Renal pelvis (tissue), 4 donors: ENCODE measurements around the gene PRRT1. TPM values are rescaled to one million over a fixed set of nuclear protein-coding genes. Genes with fewer than 3 reads are reported as not detected.

Source experiments
- DNase-seq: peaks from one replicate; pipeline ENCODE4 v3.0.0-alpha.2; 2013
- polyA plus RNA-seq, 3 donors: library from polyadenylated mRNA; unstranded; fragments of 120-200 nt; gene quantifications; one replicate each; pipeline ENCODE4 v1.2.1, GENCODE V29; 2013; ENCODE audit not compliant: insufficient read length in 3 of 3

The PRRT1 gene
- polyA plus RNA-seq, 3 donors = 2.2 to 3.9 (median 2.8) TPM

DNA sequence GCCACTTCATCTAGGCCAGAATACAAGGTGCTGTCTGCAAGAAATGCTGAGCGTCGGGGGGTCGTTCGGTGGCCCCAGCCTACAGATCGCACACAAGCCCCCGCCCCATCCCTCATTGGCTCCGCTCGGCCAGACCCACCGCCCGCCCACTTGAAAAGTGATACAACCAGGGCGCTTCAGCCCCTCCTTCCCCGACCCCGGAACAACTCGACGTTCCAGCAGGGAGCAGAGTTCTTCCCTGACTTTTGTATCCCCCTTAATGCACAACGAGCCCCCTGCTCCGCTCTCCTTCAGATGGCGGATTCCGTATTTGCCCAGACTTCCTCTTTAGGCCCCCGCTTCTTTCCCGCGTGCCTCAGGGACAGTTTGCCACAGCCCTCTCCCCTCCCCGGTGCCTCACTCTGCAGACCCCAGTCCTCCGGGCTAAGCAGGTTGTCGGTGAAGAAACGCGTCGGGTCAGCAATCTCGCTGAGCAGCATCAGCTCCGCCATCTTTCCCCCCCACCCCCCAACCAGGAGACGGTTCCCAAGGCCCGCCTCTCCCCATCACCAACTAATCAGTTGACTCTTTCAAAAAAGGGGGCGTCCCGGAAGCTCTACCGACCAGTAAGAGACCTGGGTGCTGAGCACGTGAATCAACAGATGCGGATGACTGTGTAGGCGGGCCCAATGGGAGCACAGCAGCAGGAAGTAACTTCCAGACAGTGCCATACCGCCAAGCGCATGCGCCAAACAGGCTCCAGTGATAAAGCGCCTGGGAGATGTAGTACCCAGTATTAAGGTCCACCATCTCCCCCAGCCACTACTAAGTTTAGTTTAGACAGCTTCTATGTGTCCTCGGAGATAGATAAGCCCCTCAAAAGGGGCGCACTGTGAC, 23.8 kb downstream of the PRRT1 start, which contains the start of gene ATF6B:
ATF6B (minus strand) TSS at position 530 of the 876 bp plus-strand sequence; CDS start at position 491, 39 bp downstream.
- DNase-seq = peak; percentile 100

DNA sequence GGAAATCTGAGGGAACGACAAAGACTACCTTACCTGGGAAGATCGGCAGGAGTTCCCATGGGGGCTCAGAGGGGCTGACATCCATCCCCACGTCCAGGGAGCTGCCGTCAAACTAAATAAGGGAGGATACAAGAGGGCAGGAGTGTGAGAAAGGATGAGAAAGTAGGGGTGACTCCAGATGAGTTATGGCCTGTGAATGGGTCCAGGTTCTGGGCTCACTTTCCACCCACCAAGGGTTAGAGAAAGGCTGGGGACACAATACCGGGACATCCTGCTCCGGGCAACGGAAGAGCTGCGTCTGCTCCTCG, 24.4 kb downstream of the PRRT1 start:
- DNase-seq = no peak

DNA sequence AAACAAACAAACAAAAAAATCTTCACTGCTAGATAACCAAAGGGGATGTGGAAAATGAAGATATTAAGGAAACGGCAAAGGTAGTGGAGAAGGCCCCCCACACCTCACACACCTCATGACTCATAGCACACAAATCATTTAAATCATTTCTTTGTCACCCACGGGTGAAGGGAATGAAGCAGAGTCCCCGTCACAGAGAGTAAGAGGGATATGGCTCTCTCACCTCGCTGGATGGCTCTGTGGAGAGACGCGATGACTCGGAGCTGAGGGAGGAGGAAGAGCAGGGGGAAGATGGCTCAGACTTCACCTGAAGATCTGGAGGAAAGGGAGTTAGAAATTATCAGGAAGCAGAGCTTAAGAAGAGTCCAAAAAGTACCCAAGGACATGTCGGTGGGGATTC, 24.9 kb downstream of the PRRT1 start:
- DNase-seq = no peak

DNA sequence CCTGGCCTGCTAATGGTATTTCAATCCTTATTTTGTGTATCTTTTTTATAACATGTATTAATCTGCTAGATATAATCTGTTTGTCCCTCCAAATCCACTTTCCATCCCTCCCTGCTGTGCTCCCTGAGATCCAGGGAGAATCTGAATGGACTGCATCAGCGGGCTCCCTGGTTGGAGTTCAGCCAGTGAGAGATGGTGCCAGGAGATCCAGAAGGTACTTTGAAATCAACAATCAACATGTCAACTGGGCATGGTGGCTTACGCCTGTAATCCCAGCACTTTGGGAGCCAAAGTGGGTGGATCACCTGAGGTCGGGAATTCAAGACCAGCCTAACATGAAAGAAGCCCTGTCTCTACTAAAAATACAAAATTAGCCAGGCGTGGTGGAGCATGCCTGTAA, 28.1 kb downstream of the PRRT1 start:
- no peak for DNase-seq

DNA sequence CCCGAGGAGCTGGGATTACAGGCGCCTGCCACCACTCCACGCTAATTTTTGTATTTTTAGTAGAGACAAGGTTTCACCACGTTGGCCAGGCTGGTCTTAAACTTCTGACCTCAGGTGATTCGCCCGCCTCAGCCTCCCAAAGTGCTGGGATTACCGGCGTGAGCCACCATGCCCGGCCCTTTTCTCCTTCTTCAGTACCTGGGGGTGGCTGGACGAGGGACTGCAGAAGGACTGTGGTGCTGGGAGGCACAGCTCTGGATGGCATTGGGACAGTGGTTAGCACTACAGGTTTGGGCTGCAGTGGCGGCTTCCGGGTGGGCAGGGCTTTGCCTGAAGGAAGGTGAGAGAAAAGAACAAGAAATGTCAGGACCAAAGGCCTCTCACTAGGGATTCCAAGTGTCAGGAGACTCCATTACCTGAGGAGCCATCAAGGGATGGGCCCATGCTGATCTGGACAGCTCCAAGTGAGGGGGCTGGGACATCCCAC, 31.1 kb downstream of the PRRT1 start:
- no peak for DNase-seq

DNA sequence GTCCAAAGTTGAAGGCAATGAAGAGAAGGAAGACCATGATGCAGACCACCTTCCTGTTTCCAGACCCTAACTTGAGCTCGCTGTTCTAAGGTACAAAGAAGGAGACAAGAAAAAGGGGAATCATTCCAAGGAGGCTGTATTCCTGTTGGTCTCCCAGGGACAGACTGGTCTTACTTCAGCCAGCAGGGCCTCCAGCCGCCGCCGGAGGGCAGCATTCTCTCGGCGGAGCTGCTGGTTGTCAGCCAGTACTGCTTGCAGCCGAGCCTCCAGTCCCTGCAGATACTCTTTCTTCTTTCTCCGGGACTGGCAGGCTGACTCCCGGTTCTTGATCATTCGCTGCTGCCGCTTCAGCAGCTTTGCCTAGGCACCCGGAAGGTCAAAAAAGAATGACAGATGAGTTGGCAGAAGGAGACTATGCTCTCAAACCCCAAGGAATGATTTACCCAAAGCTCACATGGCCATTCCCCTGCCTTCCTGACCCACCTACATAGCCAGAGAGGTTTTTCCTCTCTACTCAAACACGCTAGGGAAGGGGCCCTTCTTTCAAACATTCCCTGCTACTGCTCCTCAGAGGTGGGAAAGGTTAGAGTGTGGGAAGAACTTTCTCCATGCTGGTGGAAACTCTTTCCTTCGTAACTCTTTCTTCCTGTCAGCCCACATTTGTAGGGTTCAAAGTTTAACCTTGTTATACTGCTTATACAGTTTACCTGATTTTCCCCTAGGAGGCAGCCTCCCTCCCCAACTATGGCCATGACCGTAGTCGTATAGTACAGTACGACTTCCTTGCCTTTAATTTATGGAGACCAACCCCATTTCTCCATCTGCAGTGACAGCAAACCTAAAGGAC, 32.7 kb downstream of the PRRT1 start:
- DNase-seq = peak; percentile 78

DNA sequence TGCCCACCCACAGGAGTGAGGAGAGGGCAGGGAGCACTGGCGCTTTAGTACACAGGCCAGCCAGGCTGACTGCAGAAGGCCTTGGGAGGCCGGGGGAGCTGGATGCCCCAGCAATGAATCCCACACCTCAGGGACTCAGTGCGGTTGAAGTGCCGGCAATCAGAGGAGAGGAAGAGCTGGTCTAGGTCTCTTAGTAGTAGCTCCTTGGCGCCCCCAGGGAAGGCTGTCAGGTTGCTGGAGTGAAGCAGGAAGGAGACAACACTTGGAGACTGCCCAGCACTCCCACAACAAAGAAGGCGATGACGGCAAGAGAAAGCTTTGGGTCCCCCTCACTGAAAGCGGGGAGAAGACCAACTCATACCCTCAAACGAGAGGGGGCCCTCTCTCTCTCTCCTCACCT, 34.3 kb downstream of the PRRT1 start:
- no peak for DNase-seq

DNA sequence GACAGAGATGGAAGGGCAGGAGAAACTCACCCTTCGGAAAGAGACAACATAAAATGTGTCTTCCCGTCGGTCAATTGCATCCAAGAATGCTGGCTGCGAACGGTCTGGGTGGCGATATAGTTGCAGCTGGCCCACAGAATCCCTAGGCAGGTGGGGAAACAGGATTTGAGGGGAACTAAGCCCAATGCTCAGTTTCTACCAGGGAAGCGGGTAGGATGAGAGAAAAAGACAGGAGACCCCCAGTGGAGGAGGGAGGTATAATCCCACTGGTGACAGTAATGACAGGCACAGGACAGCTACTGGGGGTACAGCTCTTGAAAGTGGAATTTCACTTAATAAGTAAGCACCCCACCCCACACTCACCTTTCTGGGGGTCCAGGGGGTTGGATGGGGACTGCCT, 35.1 kb downstream of the PRRT1 start:
- no peak for DNase-seq

DNA sequence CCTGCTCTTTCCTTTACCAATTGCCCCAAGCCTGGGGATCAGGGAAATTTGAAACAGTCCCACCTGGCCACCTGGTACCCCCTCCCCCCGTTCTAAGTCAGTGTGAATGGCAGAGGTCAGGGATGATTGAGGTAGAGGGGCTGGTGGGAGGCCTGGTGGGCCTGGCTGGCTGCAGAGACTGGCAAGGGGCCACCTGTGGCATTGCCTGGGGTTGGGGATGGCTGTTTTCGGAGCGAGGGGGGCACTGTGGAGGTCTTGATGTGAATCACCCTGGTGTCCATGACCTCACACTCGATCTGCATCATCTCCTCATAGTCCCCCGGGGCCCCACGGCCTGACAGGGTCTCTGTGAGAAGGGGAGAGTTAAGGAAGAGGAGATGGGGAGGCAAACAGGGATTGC, 36.1 kb downstream of the PRRT1 start:
- DNase-seq = no peak

DNA sequence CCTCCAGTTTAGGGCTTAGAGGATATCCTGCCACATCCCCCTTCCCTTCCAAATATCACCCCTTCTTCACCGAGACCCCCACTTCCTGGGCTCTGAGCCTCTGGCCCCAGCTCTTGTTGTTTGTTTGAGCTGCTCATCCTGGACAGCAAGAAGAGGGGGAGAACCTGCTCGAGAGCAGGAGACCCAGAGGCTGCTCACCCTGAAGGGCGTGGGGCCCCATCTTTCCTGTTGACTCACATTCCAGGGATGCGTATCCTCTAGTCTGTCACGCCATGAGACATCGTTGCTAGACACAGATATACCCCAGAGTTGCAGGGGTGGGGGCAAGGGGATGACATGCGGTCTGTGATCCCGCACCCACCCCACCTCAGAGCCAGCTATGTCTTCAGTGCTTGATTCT, 36.9 kb downstream of the PRRT1 start:
- no peak for DNase-seq

DNA sequence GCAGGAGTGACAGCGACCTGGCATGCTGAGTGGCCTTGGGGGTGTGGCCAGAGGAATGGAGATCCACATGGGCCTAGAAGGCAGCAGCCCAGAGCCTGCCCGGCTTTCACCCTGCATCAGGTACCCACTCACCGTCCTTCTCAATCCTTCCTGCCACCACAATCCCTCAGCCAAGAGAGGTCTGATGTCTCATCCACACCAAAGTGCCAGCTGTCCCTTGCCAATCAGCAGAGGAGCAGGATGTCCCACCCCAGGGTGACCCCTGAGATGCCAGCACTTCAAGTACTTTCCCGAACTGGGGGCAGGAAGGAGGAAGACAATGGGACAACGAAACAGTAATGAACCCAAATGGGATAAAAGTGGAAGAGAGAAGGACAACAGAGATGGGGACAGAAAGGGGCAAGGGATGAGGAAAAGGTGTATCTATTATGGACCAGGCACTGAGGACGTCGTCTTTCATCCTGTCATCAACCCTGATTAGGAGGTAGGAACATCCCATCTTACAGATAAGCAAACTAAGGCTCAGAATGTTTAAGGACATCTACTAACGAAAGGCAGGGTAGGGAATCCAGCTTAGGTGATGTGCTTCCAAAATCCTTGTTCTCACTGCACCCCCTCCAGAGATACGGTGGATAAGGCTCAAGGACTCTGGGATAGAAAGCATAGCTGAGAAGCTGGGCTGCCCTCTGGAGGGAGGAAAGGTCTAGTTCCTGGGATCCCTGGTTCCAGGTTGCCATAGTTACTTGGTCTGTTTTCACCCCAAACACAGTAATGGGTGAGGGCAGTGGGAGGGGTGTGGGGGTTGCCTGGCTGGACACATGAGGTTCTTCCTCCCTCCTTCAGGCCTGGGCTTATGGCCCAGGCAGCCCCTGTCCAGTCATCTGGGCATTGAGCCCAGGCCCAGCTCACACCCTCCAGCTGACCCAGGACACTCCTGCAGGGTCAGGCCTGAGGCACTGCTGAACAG, 38.1 kb downstream of the PRRT1 start:
- DNase-seq = peak; percentile 59

DNA sequence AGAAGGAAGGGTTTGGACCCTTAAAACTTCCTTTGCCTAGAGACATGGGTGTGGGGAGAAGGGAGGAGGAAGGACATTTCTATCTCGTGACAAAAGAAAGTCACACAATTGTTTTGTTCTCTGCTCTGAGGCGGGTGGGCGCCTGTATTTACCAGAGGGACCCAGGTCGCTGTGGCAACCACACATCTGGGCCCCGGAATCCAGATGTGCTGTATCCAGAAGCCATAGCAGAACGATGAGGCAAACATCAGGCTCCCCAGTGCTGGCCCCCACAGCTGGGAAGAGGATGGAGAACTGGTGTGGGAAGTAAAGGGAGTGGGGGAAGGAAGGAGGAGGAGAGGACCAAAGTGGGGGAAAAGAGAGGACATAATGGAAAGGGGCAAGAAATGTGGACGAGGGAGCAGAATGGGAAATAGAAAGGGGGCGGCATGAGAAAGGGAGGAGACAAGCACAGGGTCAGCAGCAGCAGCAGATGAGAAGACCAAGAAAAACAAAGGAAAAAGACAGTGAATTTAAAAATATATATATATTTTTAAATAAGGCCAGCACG, 39.2 kb downstream of the PRRT1 start:
- DNase-seq = no peak

DNA sequence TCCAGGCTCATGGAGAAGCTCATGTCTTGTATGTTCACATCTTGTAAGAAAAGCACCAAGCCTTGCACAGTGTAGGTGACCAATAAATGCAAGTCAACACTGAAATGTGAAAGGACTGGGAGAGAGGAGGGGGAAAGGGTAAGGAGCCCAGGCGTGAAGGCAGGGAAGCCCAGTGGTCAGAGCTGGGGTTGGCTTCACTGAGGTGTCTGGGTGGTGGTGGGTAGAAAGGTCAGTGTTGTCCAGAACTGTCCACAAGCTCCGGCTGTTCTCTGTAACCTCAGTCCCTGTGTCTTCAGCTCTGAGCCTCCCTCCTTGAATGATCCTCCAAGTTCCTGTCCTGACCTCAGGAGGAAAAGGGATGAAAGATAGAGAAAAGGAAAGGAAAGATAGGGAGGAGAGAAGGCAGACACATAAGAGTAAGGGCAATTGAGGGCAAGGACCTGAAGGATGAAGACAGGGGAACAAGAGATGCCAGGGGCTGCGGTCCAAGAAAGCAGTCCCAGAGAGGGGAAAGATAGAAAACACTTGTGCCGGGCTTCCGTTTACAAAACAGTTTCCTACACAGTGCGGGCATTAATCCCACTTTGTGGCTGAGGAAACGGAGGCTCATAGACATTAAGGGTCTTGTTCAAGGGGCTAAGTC, 40.2 kb downstream of the PRRT1 start:
- DNase-seq = no peak

DNA sequence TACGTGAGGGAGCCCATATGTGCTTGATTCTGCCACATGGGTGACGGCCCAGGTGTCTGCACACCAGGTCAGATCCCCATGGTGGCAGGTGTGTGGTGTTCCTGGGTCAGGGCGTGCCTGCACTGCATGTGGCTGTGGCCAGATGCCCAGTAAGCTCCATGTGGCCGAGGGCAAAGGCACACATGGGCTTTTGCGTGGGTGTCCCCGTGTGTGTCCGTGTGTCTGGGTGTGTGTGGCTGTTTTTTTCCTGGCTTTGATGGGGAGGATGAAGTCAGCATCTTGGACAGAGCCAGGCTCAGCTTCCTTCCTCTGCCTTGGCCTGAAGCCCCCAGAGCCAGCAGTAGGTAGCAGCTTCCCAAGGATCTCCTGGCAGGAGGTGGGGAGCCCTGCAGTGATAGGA, 41.1 kb downstream of the PRRT1 start:
- DNase-seq = no peak

DNA sequence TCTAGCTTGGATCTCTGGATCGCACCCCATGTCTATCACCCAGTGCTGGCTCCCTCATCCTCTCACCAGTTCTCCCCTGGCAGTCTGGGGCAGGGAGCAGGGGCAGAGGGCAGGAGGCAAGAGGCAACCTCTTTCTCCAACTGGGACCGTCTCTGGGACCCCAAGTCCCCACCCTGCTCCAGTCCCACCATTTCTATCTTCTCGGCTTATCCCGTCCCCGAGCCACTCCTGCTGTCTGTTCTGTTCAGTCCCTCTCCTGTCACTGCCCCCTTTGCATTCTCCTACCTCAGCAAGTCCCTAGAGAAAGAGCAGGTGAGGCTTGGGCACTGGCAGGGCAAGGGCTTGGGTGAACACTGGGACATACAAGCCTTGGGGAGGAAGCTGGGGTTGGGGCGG, 42.0 kb downstream of the PRRT1 start:
- DNase-seq = no peak

DNA sequence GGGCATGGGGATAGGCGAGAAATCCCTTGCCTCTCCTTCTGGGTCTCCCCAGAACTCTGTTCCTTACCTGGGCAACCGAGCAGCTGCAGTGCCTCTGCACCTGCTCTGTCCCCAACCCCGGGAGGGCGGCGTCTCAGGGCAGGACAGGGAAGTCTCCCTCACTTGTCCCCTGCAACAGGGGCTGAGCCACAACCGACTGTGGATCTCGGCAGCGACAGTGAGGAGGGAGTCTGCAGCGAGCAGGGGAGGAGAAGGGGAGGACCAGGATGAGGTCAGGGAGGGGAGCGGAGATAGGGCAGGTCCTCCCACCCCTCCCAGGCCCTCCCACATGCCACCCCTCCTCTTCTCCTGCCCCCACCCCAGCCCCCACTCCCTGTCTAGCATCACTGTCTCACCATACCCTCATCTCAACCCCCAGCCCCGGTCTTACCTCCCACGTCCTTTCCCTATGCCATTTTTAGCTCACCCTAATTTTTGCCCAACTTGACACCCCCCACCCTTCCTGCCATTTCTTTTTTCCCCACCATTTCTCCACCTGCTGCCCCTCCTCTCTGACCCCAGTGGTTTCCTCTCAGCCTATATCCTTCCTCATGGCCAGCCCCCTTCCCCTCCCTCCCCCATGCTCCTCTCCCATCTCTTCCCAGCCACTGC, 42.5 kb downstream of the PRRT1 start, which contains the start of gene TNXB:
TNXB (minus strand) TSS at position 225 of the 651 bp plus-strand sequence. CDS start 11,140 bp downstream, outside the sequence.
- DNase-seq = no peak

DNA sequence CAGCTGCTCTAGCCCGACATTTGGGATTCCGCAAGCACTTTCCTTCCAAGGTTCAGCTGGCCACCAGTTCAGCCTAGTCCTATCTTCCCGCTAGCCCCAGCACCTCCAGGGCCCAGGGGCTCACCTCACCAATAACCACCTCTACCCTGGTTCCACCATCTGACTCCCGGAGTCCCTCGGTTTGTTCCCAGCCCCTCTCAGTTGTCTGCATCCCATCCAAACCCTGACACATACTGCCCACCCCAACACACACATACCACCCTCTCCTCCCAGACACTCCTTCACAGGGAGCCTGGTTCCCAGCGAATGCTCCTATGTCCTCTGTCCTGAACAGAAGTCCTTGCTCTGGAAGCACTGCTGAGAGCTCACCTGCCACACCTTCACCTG, 43.0 kb downstream of the PRRT1 start:
- DNase-seq = no peak

DNA sequence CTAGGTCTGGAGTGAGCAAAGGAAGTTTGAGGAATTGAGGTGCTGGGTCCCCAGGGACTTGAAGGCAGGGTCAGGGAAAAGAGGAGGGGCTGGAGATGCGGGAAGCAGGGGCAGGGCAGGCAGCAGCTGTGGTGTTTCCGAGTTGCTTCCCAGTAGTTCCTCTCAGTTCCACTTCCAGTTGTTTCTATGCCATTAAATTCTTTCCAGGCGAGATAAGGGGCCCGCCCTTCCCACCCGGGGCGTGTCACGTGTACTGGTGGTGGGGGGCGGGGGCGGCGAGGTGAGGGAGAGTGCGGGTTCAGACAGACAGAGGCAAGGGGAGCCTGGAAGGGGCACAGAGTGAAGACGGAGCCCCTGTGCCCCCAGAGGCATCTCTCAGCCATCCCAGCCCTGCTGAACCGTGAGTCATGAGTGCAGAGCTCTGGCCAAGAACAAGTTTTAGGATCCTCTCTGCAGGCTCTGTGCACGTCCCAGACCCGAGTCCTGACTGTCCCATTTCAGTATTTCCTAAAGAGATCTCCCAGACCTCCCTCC, 43.6 kb downstream of the PRRT1 start:
- no peak for DNase-seq

DNA sequence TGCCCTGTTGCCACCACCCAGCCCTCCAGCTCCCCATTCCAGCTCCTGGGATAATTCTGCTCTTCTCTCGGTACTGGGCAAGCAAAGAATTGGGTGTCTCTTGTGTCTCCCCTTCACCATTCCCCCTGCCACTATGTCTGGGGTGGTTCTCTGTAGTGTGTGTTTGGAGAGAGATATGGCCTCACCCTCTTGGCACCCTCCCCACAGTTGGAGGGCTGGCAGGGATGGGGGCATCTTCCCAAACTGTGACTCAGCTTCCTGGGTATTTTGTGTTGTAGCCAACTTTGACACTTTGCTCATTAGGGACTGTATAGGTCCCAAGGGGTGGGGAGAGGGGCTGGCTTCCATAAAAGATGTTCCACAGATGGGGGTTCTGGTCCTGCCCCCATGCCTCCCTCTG, 44.3 kb downstream of the PRRT1 start:
- no peak for DNase-seq

DNA sequence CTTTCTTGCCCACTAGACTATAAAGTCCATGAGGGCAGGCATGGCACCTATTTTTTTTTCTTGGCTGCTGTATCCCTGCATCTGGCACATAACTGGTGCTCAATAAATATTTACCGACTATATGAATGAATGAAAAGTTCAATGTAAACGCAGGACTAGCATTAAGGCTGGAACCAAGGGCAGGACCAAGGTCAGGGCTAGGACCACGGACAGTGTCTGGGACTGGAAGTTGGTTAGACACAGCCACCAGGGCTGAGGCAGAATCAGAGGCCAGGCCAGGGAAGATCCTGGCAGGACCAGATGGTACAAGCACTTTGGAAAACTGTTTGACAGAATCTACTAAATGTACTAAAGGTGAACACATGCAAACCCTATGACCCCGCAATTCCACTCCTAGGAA, 46.3 kb downstream of the PRRT1 start:
- DNase-seq = no peak
